Measurements from ENCODE around the gene GAR1.
"Not testable (repeated sequence)": the region's sequence is repeated elsewhere in the genome, so short reads cannot be mapped to it uniquely, and the experiment has no call there.

Gene GAR1

DNA sequence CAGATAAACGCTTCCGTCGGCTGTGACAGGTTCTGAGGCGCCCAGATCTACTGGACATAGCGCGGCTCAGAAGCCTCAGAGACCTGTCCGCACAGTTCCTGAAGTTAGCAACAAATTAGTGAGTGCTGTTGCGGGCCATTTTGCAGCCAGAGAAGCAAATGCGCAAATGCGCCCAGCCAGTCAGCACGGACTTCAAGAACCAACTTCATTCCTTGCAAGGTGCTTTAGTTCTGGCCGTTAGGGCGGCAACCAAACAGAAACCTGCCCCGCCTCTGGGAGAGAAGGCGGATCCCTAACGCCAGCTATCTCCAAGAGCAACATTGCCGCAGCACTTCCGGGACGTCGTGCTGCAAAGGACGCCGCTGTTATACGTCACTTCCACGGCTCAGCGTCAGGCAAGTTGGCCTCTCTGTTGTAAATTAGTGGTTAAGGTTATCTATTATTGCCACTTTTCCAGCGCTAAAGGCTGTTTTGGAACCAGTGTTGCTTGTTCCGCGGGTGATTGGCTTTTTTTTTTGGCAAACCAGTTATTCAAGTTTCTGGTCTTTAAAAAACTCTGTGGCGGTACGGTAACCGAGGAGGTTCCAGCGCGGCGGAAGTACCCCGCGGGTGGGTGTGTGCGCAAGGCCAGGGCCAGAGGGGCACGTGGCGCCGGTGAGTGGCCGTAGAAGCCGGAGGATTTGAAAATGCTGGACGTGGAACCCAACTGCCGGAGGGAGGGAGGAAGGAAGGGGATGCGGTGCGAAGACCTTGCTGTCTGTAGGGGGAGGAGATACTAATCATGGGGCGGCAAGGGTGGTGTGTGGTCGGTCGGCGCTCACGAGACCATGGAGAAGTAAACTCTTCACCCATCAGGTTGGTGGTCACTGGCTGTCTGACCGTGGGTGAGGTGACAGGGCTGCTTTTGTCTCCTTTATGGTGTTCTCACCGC, at the start of gene GAR1:
GAR1 (plus strand) TSS at position 612 of the 931 bp plus-strand sequence. CDS start 403 bp downstream, outside the sequence.
- peak; percentile 90 for DNase-seq

DNA sequence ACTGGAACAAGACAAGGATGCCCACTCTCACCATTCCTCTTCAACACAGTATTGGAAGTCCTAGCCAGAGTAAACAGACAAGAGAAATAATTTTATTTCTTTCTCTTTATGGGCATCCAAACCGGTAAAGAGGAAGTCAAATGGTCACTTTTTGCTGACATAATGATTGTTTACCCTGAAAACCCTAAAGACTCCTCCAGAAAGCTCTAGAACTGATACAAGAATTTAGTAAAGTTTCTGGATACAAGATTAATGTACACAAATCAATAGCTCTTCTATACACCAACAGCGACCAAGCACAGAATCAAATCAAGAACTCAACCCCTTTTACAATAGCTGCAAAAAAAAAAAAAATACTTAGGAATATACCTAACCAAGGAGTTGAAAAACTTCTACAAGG, 33.5 kb upstream of the GAR1 start:
- not testable (repeated sequence) for DNase-seq

DNA sequence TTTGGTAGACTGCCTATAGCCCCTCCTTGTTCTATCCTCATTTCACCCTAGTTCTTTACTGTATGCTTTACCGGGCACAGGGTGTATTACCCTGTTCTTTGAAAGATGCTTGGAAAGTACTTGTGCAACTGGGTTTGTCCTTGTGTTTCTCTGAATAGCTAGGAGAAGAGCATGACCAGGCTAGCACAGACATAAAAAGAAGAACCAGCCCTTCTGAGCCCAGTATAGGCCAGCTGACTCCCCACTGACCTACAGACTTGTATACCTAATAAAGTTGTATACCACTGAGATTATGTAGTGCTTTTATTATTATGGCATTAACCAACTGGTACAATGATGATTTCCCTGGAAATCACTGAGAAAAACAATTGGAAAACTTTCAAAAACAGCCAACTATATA, 28.7 kb upstream of the GAR1 start:
- DNase-seq: no peak

DNA sequence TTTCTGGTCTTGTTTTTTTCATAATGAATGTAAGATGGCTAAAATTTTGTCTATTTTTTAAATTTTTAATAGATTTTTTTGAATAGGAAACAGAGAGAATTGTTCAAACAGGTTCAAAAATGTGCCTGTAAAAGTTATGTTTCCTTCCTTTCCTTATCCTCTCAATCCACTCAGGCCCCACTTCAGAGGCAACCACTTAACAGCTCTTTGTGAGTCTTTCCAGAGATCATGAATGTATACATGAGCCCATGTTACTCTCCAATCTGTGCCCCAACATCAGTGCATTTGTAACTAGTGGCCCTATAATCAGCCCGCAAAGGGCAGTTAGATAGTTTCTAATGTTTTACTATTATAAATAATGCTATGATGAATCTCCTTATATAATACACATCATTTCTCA, 27.8 kb upstream of the GAR1 start:
- no peak for DNase-seq

DNA sequence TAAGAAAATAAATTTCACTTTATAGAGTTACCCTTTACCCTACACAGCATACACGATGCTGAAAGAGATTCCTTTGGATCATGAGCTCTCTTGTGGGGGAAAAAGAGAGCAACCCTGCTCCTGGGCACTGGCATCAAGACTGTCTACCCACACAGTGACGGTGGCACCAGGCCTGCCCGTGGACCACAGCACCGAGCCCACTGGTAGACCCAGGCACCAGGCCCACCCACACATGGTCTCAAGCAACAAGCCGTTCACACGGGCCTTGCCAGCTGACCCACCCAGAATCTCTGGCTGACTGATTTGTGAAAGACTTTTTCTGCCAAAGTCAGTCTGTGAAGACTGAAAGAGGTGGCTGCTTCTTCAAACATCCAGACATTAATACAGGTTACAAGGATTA, 20.5 kb upstream of the GAR1 start:
- DNase-seq: no peak

DNA sequence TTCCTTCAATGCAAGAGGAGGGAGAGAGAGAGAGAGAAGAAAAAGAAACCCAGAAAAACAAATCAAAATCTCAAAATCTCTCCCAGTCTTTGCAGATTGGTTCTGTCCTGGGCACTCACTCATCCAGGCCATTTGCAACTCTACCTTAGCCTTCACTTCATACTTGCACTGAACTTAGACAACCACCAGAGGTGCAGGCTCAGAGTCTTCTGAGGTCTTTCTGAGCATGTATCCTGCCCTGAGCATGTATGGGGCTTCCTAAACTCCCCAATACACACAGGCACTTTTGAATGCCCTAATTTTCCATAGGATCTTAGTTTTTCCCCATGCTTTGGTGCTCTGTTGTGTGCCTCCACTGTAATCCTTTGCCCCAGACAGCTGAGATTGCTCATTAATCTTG, 16.7 kb upstream of the GAR1 start:
- DNase-seq: no peak

DNA sequence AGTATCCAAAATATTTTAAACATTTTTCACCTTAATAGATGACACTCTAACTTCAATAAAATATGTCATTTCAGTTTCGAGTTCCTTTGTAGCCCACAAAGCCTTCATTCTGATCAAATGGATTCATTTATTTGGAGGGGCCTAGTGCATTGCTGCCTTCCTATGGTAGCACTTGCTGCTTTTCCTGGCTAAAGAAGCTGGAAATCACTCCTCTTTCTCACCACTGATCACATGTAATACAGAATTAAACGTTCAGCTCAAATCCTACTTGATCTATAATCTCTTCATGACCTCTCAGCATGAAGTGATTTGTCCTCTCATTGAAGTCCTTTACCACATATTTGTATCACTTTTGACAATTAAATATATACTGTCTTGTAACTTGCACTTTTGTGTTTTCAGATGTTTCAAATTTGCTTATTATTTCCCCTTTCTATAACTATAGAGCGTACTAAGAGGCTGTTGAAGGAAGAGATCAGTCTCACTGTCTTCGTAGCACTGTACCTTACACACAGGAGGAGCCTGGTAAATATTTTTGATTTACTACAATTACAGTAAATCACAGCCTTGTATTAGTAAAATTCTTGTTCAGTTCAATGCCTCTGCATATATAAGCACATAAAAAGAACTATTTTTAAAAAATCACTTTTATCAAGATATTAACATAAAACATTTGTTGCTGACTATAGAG, 14.3 kb upstream of the GAR1 start:
- DNase-seq: no peak

DNA sequence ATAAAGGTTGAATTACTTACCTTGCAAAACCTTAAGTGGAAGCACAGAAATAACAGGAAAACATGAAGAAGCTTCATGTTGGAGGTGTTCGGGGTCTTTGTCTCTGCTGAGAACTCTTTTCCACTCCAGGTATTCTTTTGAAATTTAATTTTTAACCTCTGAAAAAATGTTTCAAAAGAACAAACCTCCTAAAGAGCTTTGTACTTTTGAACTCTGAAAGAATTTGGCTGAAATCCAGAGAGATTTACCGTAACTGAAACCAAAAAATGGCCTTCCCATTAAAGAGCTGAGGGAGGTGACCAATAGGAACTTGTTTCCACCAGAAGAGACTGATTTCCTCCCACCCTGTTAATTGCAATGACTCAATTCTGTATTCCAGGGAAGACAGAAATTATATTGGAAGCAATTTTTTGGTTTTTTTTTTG, 13.7 kb upstream of the GAR1 start, which contains the start of gene CFI:
CFI (minus strand) TSS at position 105 of the 425 bp plus-strand sequence; CDS start at position 77, 28 bp downstream.
- DNase-seq: no peak

DNA sequence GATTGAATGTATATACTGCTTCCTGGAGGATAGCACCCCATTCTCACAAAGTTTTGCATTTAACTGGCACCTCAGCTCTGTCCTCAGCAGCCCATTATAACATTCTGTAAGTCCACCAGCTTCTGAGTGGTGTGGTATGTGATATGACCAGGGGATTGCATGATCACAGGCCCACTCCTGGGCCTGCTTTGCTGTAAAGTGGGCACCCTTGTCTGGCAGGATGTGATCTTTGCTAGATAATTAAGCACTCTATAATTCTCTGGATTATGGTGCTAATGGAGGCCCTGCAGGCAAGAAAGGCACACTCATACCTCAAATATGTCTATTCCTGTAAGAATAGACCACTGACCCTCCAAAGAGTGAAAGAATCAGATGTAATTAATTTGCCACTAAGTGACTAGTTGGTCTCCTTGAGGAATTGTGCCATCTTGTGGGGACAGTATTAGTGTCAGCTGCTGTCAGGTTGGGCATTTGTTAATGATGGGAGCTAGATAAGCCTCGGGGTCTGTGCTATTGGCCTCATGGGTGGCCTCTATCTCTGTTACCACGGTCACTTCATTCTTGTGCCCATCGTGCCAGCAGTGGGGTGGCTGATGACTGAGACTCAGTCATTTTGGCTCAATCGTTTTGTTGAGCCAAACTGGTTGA, 11.5 kb upstream of the GAR1 start:
- no peak for DNase-seq

DNA sequence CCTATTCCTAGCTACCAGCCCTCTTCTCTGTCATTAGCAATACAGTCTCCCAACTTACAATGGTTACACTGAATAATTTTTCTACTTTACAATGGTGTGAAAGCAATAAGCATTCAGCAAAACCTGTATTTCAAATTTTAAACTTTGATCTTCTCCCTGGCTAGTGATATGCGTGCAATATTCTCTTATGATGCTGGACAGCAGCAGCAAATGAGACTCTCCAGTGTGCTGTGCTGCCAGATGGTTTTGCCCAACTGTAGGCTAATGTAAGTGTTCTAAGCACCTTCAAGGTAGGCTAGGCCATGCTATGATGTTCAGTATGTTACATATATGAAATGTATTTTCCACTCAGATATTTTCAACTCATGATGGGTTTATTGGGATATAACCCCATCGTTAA, 5.9 kb upstream of the GAR1 start:
- no peak for DNase-seq

DNA sequence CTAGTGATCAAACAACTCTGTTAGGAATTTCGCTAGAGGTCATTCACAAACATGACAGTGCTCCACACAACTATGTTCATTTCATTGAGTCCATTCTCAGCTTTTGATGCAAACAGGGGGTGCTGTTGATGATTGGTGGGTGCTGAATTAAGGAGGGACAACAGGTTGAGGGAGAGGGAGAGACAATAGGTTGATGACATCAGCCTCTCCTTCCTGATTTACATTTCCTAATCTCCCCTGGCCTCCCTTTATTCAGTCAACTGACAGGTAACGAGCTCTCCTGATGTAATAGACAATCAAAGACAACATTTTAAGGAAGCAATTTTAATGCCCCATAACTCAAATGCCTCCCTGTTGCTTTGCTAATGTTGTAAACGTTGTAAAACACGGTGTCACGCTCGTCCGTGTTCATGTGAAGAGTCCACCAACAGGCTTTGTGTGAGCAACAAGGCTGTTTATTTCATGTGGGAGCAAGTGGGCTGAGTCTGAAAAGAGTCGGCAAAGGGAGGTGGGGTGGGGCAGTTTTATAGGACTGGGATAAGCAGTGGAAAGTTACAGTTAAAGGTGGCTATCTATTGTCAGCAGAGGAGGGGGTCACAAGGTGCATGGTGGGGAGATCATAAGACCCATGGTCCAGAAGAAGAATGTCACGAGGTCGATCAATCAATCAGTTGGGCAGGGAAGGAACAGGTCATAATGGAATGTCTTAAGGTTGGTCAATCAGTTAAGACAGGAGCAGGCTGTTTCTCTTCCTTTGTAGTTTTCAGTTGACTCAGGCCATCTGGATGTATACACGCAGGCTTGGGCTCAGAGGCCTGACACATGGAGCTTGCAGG, 4.8 kb upstream of the GAR1 start:
- DNase-seq: no peak

DNA sequence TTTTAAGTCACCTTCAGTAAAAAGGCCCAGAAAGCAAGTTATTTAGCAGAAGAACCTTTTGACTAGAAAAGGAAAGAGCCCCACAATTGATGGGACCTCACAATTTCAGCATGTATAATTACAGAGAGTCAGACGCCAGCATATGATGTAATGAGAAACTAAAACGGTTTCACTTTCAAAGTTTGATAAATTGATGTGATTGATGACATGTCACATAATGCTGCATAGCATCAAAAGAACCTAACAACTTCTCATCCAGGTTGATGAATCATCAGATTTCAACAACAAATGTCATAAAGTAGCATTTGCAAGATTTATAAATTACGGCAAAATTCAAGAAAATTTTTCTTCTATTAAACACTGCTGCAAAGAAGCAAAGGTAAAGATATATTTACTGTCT, 3.9 kb upstream of the GAR1 start:
- DNase-seq: no peak

DNA sequence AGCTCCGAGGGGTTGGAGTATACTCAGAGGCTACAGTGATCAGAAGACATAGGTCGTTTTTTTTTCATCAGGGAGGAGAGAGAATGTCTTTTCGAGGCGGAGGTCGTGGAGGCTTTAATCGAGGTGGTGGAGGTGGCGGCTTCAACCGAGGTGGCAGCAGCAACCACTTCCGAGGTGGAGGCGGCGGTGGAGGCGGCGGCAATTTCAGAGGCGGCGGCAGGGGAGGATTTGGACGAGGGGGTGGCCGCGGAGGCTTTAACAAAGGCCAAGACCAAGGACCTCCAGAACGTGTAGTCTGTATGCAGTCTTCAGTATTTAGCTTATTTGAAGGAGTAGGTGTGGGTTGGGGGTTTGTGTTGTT, 500 bp downstream of the GAR1 start:
- DNase-seq: peak; percentile 59

DNA sequence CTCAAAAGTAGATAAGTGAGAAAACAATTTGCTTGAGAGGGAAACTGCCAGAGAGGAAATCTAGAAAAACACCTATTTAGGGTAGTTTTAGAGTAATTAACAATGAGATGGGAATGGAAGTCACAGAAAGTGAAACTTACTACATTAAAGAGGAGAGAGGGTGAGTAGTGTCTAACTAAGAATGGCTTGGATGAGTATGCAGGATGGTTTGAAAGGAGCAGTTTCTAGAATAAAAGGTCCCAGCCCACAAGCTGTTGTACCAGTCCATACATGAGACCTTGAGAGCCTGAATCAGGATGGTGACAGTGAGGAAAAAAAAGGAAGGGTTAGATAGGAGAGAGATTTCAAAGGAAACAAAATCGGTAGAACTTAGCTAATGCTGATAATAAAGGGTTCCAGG, 1.3 kb downstream of the GAR1 start:
- DNase-seq: no peak

DNA sequence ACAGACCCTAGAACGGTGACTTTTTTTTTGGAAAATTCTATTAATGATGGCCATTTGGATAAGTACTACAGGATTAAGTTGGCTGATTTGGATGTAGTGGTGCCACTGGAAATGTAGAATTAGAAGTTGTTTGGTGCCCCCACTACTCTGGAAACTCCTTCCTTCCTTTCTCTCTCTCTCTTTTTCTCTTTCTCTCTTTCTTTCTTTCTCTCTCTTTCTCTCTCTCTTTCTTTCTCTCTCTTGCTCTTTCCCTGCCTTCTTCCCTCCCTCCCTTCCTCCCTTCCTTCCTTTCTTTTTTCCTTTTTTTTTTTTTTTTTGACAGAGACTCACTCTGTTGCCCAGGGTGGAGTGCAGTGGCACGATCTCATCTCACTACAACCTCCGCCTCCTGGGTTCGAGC, 2.7 kb downstream of the GAR1 start:
- DNase-seq: no peak

DNA sequence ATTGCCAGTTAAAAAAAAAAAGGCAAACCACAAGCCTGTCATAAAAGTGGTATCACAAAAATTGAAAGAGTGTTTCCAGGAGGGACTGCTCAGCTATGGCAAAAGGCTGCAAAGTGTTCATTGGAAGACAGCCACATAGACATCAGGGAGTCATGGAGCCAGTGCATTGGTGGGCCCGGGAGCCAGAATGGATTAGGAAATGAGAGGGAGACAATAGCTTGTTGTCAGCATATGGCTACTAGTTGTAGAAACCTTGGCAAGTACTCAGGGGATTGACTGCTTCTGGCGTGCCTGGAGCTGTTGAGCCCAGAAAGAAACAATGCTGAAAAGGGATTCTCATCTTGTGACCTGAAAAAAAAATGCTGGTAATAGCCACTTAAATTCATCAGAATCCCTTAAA, 5.0 kb downstream of the GAR1 start:
- no peak for DNase-seq

DNA sequence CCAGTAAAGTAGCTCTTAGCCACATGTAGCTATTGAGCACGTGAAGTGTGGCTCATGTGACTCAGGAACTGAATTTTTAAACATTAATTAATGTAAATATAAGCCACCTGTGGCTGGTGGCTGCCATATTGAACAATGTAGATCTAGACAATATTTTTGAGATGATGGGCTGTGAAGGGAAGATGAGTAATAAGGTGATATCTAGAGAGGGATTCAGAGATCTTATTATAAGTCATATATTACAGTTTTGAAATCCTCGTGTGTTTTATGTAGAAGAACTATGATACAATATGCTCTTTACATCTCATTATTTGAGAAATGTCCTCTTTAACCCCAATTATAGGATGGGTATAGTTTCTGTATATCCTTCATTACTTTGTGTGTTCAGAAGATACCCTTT, 5.6 kb downstream of the GAR1 start:
- DNase-seq: no peak

DNA sequence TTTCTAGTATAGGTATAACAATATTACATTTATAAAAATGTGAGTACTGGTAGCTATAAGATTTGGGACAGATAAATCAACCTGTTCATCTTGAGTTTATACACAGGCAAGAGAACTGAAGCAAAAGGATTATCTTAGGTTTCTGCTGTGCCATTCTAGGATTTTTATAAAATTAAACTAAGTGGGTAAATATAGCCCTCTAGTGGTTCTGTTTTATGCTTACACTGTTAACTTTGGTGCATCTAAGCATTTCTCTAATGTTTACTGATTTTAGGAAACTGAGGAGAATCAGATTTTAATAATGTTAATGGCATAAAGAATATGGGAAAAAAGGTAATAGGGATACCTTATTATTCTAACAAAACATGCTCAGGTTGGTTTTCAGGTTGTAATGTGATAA, 11.2 kb downstream of the GAR1 start:
- no peak for DNase-seq

DNA sequence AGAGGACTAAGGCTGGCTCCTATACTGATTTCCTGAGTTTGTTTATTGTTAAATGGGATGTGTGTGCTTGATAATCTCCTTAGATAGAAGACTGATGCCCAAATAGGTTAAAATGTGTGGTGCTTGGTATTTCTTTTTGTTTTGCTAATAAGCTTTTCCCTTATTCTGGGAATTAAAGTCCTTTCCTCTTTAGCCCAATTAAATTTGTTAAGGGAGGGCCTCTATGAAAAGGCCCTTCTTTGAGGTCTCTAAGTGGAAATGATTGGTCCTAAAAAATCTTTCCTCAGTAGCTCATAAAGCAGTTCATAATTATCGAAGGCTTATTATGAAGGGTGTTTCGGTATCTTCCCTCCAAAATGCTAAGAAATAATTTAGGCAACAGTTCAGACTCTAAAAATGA, 12.1 kb downstream of the GAR1 start, which contains the start of gene RRH:
RRH (plus strand) TSS at position 301 of the 400 bp plus-strand sequence; CDS start at position 357, 56 bp downstream.
- DNase-seq: no peak

DNA sequence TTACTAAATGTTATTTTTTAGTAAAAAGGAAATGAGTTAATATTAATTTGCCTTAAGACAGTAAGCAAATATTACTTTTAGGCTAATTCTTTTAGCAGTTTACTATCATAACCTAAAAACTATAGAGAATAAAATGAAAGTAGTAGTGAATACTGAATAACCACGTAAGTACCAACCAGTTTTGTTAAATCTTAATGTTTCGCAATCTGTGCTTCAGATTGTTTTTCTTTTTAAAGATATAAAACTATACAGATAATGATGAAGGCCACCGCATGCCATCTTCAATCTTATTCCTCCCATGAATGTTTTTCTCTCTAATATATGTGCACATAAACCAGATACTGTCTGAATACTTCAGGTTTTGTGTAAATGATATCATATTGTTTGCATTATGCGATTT, 18.2 kb downstream of the GAR1 start:
- no peak for DNase-seq

DNA sequence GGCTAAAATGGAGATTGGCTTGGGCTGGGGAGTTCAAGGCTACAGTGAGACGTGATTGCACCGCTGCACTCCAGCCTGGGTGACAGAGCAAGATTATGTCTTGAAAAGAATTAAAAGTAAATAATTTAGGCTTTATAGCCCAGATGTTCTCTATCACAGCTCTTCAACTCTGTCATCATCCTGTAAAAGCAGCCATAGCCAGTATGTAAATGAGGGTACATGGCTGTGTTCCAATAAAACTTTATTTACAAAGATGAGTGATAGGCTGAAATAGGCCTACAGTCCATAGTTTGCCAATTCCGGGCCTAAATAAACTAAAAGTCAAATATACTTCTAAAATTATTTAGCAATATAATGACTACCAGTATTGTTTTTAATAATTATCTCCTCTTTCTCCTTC, 21.4 kb downstream of the GAR1 start:
- no peak for DNase-seq

DNA sequence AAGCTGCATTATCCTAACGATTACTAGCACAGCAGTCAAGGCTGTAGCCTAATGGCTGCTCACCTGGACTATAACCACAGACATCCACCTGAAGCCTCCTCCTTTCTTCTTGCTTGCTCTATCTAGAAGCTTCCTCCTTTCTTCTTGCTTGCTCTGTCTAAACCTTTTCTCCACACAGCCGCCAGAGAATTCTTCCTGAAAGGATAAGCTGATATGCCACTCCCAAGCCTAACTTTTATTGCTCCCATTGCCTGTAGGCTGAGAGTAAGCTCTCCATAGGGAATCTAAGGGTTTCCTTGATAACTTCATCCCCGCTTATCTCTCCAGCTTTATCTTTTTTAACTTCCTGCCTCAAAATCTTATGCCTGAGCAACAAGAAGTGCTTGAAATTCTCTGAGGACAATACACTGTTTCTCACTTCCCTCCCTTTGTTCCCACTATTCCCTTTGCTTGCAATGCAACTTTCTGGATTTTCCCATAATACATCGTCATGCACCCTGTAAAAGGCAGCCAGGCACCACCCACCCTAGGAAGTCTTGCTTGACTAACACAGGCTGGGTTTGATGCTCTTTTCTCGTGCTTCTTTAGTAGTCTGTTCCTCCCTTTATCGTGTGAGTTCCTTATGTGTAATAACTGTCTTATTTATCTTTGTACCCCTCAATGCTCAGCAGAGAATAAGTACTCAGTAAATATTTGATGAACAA, 31.0 kb downstream of the GAR1 start:
- no peak for DNase-seq

Measured in activated naive CD4-positive, alpha-beta T cell treated with Interleukin-2 at 50 U/mL for 16 hours (primary cell).